ENCODE measurements around the gene FBXW7.
"Not testable (repeated sequence)": the region's sequence is repeated elsewhere in the genome, so short reads cannot be mapped to it uniquely, and the experiment has no call there.

The FBXW7 gene

GRCh38 chr4:152535903-152536544, at the start of gene FBXW7:
FBXW7 (minus strand) TSS chr4:152536092; CDS start chr4:152411803, 124,289 bp downstream.
- peak; percentile 77 to 94 for DNase-seq

GRCh38 chr4:152585023-152585441, 49.1 kb upstream of the FBXW7 start:
- no peak for DNase-seq

- DNase-seq, result no peak
Measured at GRCh38 chr4:152581536-152582160, 45.8 kb upstream of the FBXW7 start.

- DNase-seq, result no peak
Measured at GRCh38 chr4:152579916-152580315, 44.0 kb upstream of the FBXW7 start.

GRCh38 chr4:152579107-152579764, 43.3 kb upstream of the FBXW7 start:
- no peak for DNase-seq

GRCh38 chr4:152578670-152579069, 42.8 kb upstream of the FBXW7 start:
- DNase-seq, result no peak

GRCh38 chr4:152577708-152578396, 42.0 kb upstream of the FBXW7 start:
- DNase-seq, result no peak

GRCh38 chr4:152575533-152575932, 39.6 kb upstream of the FBXW7 start:
- DNase-seq, result no peak

- no peak for DNase-seq
Measured at GRCh38 chr4:152573861-152574260, 38.0 kb upstream of the FBXW7 start.

GRCh38 chr4:152572417-152573086, 36.7 kb upstream of the FBXW7 start:
- no peak for DNase-seq

GRCh38 chr4:152571770-152572169, 35.9 kb upstream of the FBXW7 start:
- DNase-seq, result no peak

- no peak for DNase-seq
Measured at GRCh38 chr4:152571296-152571695, 35.4 kb upstream of the FBXW7 start.

- no peak for DNase-seq
Measured at GRCh38 chr4:152565333-152565732, 29.4 kb upstream of the FBXW7 start.

GRCh38 chr4:152564336-152564735, 28.4 kb upstream of the FBXW7 start:
- no peak for DNase-seq

GRCh38 chr4:152563209-152563608, 27.3 kb upstream of the FBXW7 start:
- no peak for DNase-seq

- no peak for DNase-seq
Measured at GRCh38 chr4:152559641-152560040, 23.7 kb upstream of the FBXW7 start.

- no peak for DNase-seq
Measured at GRCh38 chr4:152558396-152558795, 22.5 kb upstream of the FBXW7 start.

- no peak for DNase-seq
Measured at GRCh38 chr4:152556834-152557233, 20.9 kb upstream of the FBXW7 start.

- no peak for DNase-seq
Measured at GRCh38 chr4:152556283-152556682, 20.4 kb upstream of the FBXW7 start.

GRCh38 chr4:152554742-152555141, 18.9 kb upstream of the FBXW7 start:
- DNase-seq, result no peak

GRCh38 chr4:152550687-152551086, 14.8 kb upstream of the FBXW7 start:
- not testable (repeated sequence) for DNase-seq

GRCh38 chr4:152545088-152545487, 9.2 kb upstream of the FBXW7 start:
- no peak for DNase-seq

- DNase-seq, result not testable (repeated sequence)
Measured at GRCh38 chr4:152544533-152544932, 8.6 kb upstream of the FBXW7 start.

All from SW 1271 (cell line).